Endodermal cell (in vitro differentiated cells): ENCODE results near the gene CCDC9B. TPM values are rescaled to one million over a fixed set of nuclear protein-coding genes. Genes with fewer than 3 reads are reported as not detected.

Source experiments
- DNase-seq: peaks from one replicate; pipeline ENCODE4 v3.0.0-alpha.2; 2017
- H3K27ac ChIP-seq: 2 replicates; pipeline ENCODE4 v1.5.1; 2013; ENCODE audit warnings: mild to moderate bottlenecking, low read depth, low read length, moderate library complexity
- H3K27me3 ChIP-seq: 2 replicates; pipeline ENCODE4 v1.6.1; 2013; ENCODE audit warnings: mild to moderate bottlenecking, low read length, moderate library complexity; ENCODE audit not compliant: insufficient read depth, control insufficient read depth, poor library complexity, severe bottlenecking
- H3K36me3 ChIP-seq: 2 replicates; pipeline ENCODE4 v1.7.0; 2013; ENCODE audit warnings: mild to moderate bottlenecking, low read length, moderate library complexity; ENCODE audit not compliant: control insufficient read depth, insufficient read depth
- H3K4me1 ChIP-seq: one replicate; pipeline ENCODE4 v1.7.0; 2013; ENCODE audit warnings: low read length; ENCODE audit not compliant: control insufficient read depth, insufficient read depth
- H3K4me3 ChIP-seq: 2 replicates; pipeline ENCODE4 v1.5.1; 2013; ENCODE audit warnings: mild to moderate bottlenecking, low read length, moderate library complexity
- H3K9ac ChIP-seq: 2 replicates; pipeline ENCODE4 v1.6.1; 2013; ENCODE audit warnings: mild to moderate bottlenecking, low read length, moderate library complexity; ENCODE audit not compliant: poor library complexity, severe bottlenecking; ENCODE audit errors: extremely low read depth
- H3K9me3 ChIP-seq: 2 replicates; pipeline ENCODE4 v1.6.1; 2013; ENCODE audit warnings: mild to moderate bottlenecking, low read length, moderate library complexity; ENCODE audit not compliant: control insufficient read depth
- H3K27ac Mint-ChIP-seq: 2 replicates; pipeline ENCODE4 v1.8.0; 2020; ENCODE audit warnings: mixed read lengths
- H3K27me3 Mint-ChIP-seq: 2 replicates; pipeline ENCODE4 v1.8.0; 2021; ENCODE audit warnings: mild to moderate bottlenecking, mixed read lengths; ENCODE audit not compliant: insufficient read depth
- H3K36me3 Mint-ChIP-seq: 2 replicates; pipeline ENCODE4 v1.8.0; 2020; ENCODE audit warnings: low read depth, mixed read lengths
- H3K4me1 Mint-ChIP-seq: 2 replicates; pipeline ENCODE4 v1.8.0; 2020; ENCODE audit warnings: mixed read lengths
- H3K4me3 Mint-ChIP-seq: 2 replicates; pipeline ENCODE4 v1.8.0; 2020; ENCODE audit warnings: mild to moderate bottlenecking, moderate library complexity, mixed read lengths
- H3K9me3 Mint-ChIP-seq: 2 replicates; pipeline ENCODE4 v1.8.0; 2020; ENCODE audit warnings: mild to moderate bottlenecking, mixed read lengths
- WGBS, 2 experiments: methylation state at CpG; one replicate each; pipeline versions ENCODE4 v1.1.5 to v1.1.7; 2013; ENCODE audit warnings: missing lambda C conversion rate in 2 of 2, mixed read lengths in 1 of 2; ENCODE audit not compliant: insufficient coverage in 1 of 2, insufficient read length in 1 of 2; 5-methylcytosine and 5-hydroxymethylcytosine counted together
- total RNA-seq, 2 donors: library from RNA; stranded (reverse); fragmentation: NEBNext Ultra II Directional in 1 of 2; extraction: Animal tissue kit (Norgen Biotek cat#: 25700) in 1 of 2; gene quantifications; 2 replicates in 1 of 2; 3 replicates in 1 of 2; pipeline ENCODE4 v1.2.1, GENCODE V29; 2021
- TF ChIP-seq, protein P1 (sequence below): fragments of 200-600 bp; sonication (generic); conservative IDR thresholded peaks from 2 replicates; pipeline ENCODE4 v1.5.0; 2021; ENCODE audit warnings: antibody characterized with exemption, mild to moderate bottlenecking

Gene CCDC9B
- total RNA-seq, 2 donors from 2014 or later, result 0.15 to 0.42 TPM

- 86 to 100% methylated on average over 2 of the region's 2 CpGs for WGBS, 2 experiments
- no peaks in the 10 kb centered on the region for H3K9me3 ChIP-seq
- no peaks in the 10 kb centered on the region for H3K9me3 Mint-ChIP-seq
- H3K27me3 Mint-ChIP-seq, result peaks cover 62% of the 10 kb centered on the region
- H3K36me3 Mint-ChIP-seq, result no peaks in the 10 kb centered on the region
- no peaks in the 10 kb centered on the region for H3K4me1 ChIP-seq
- no peak overlapping the region for H3K9ac ChIP-seq
- DNase-seq, result peak; percentile 34
- H3K27ac Mint-ChIP-seq, result no peak overlapping the region
- H3K4me3 Mint-ChIP-seq, result no peak overlapping the region
- H3K27ac ChIP-seq, result no peak overlapping the region
- no peaks in the 10 kb centered on the region for H3K36me3 ChIP-seq
- H3K4me1 Mint-ChIP-seq, result no peaks in the 10 kb centered on the region
- TF ChIP-seq, protein P1, sequence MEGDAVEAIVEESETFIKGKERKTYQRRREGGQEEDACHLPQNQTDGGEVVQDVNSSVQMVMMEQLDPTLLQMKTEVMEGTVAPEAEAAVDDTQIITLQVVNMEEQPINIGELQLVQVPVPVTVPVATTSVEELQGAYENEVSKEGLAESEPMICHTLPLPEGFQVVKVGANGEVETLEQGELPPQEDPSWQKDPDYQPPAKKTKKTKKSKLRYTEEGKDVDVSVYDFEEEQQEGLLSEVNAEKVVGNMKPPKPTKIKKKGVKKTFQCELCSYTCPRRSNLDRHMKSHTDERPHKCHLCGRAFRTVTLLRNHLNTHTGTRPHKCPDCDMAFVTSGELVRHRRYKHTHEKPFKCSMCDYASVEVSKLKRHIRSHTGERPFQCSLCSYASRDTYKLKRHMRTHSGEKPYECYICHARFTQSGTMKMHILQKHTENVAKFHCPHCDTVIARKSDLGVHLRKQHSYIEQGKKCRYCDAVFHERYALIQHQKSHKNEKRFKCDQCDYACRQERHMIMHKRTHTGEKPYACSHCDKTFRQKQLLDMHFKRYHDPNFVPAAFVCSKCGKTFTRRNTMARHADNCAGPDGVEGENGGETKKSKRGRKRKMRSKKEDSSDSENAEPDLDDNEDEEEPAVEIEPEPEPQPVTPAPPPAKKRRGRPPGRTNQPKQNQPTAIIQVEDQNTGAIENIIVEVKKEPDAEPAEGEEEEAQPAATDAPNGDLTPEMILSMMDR, result no peak
- peaks cover 61% of the 10 kb centered on the region for H3K27me3 ChIP-seq
- no peak overlapping the region for H3K4me3 ChIP-seq
Measured at GRCh38 chr15:40361640-40362039, 20.9 kb upstream of the CCDC9B start.

DNA sequence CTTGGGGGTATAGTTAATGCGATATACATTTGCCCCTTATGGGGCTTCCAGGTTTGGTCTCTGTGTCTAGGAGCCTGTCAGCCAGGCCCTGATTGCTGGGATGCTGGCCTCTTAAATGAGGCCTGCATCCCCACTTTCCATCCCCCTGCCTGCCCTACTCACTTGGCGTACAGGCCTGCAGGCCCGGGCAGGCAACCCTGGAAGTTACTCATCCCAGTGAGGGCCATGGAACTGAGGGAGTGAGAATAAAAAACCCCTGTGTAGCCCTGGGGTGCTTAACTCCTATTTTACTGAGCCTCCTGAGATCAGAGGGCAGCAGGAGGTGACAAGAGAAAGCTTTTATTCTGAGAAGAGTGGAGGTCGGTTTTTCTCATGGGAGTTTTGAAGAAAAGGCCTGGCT is 19.3 kb upstream of the CCDC9B start:
- Histone ChIP-seq H3K27me3 (peaks cover 53% of the 10 kb centered on the region), H3K4me3 (no peak overlapping the region), H3K4me1 (no peaks in the 10 kb centered on the region), H3K27ac (no peak overlapping the region), H3K9me3 (no peaks in the 10 kb centered on the region), H3K36me3 (no peaks in the 10 kb centered on the region), H3K9ac (no peak overlapping the region)
- 60 to 88% methylated on average over 1 to 4 of the region's 4 CpGs for WGBS, 2 experiments
- Mint-ChIP-seq H3K36me3 (no peaks in the 10 kb centered on the region), H3K27me3 (peaks cover 54% of the 10 kb centered on the region), H3K9me3 (no peaks in the 10 kb centered on the region), H3K4me1 (no peaks in the 10 kb centered on the region), H3K27ac (no peak overlapping the region), H3K4me3 (no peak overlapping the region)
- TF ChIP-seq, protein P1, result no peak
- DNase-seq, result no peak

GRCh38 chr15:40358471-40359353 is 18.0 kb upstream of the CCDC9B start:
- no peaks in the 10 kb centered on the region for H3K9me3 Mint-ChIP-seq
- 14 to 22% methylated on average over 16 to 31 of the region's 31 CpGs for WGBS, 2 experiments
- Histone ChIP-seq H3K36me3 (no peaks in the 10 kb centered on the region), H3K4me3 (peak overlapping the region; percentile 73), H3K27me3 (peaks cover 53% of the 10 kb centered on the region), H3K9ac (no peak overlapping the region), H3K9me3 (no peaks in the 10 kb centered on the region), H3K27ac (no peak overlapping the region), H3K4me1 (no peaks in the 10 kb centered on the region)
- no peak overlapping the region for H3K27ac Mint-ChIP-seq
- peaks cover 11% of the 10 kb centered on the region for H3K4me1 Mint-ChIP-seq
- H3K36me3 Mint-ChIP-seq, result no peaks in the 10 kb centered on the region
- H3K27me3 Mint-ChIP-seq, result peaks cover 56% of the 10 kb centered on the region
- no peak for DNase-seq
- TF ChIP-seq, protein P1, result peak; percentile 1
- peak overlapping the region; percentile 61 for H3K4me3 Mint-ChIP-seq
